ENCODE data around the gene PKMYT1.

The PKMYT1 gene

GRCh38 chr16:2959206-2959605 lies 21.0 kb downstream of the PKMYT1 start:
- H3K4me3 ChIP-seq (ENCODE audit: low read depth, low read length), result no peak overlapping the region
- no peak for DNase-seq (ENCODE audit: low read depth)
- no peak for TF ChIP-seq CTCF (conservative IDR thresholded peaks at IDR 0.05; ENCODE audit: low read depth, low read length)

DNA sequence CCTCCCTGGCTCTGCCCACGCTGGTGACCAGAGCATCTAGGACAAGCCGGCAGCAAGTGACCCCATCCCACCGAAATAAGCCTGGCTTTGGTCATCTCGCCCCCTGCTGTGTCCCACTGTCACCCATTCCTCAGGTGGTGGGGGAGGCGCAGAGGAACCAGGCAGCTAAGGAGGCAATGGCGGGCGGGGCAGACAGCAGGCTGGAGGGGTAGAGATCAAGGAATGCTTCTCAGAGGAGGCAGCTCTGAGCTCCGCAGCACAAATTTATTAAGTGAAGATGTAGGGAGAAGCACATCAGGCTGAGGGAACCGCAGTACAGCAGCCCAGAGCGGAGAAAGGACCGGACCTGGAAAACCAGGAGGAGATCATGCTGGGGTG lies 23.7 kb downstream of the PKMYT1 start:
- no peak for DNase-seq (ENCODE audit: low read depth)
- TF ChIP-seq CTCF (conservative IDR thresholded peaks at IDR 0.05; ENCODE audit: low read depth, low read length), result no peak
- H3K4me3 ChIP-seq (ENCODE audit: low read depth, low read length), result no peak overlapping the region

DNA sequence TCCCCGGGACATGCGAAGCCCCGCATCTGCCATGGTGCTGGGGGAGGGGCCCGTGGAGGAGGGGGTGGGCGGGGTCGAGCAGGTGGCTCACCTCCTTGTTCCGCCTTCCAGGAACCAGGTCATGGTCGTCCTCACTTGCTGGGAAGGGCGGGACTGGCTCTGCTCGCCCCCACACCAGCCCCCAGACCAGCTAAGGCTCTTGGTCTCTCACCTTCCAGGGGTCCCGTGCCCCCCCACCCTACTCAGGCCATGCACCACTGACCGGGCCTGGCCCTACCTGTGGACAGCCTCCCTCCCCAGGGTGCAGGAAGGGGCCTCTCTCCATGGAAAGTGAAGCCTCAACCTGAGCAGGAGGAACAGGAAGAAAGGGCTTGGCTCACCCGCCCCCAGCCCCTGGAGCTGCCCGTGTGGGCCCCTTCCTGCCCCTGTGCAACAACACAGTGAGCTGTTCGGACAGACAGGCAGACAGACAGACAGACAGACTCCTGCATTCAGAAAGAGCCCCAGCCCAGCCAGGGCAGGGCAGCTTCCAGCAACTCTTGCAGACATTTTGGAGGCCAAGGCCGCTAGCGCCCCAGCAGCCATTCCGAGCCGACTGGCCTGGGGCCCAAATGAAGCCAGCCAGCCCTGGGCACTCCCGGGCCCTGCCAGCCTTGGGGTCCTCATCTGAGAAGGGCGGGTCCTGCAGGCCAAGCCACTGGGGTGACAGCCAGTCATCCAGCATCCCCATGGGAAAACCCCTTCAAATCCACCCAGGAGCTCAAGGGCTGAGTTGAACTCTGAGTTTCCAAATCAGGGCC lies 24.3 kb downstream of the PKMYT1 start:
- TF ChIP-seq CTCF (conservative IDR thresholded peaks at IDR 0.05; ENCODE audit: low read depth, low read length), result no peak
- no peak overlapping the region for H3K4me3 ChIP-seq (ENCODE audit: low read depth, low read length)
- no peak for DNase-seq (ENCODE audit: low read depth)

GRCh38 chr16:2955438-2955778 lies 24.8 kb downstream of the PKMYT1 start:
- no peak overlapping the region for H3K4me3 ChIP-seq (ENCODE audit: low read depth, low read length)
- DNase-seq (ENCODE audit: low read depth), result no peak
- no peak for TF ChIP-seq CTCF (conservative IDR thresholded peaks at IDR 0.05; ENCODE audit: low read depth, low read length)

- H3K4me3 ChIP-seq (ENCODE audit: low read depth, low read length), result no peak overlapping the region
- TF ChIP-seq CTCF (conservative IDR thresholded peaks at IDR 0.05; ENCODE audit: low read depth, low read length), result no peak
- no peak for DNase-seq (ENCODE audit: low read depth)
Observed at GRCh38 chr16:2954656-2955381, 25.4 kb downstream of the PKMYT1 start.

GRCh38 chr16:2953706-2954627 lies 26.3 kb downstream of the PKMYT1 start:
- TF ChIP-seq CTCF (conservative IDR thresholded peaks at IDR 0.05; ENCODE audit: low read depth, low read length), result no peak
- H3K4me3 ChIP-seq (ENCODE audit: low read depth, low read length), result no peak overlapping the region
- no peak for DNase-seq (ENCODE audit: low read depth)
